Fibroblast of skin of abdomen (primary cell): ENCODE data around the gene CYP1B1.
"Not testable (repeated sequence)": the region's sequence is repeated elsewhere in the genome, so short reads cannot be mapped to it uniquely, and the experiment has no call there.

Source experiments
- DNase-seq: peaks from one replicate; pipeline ENCODE4 v3.0.0-alpha.2; 2013

CYP1B1 gene

DNA sequence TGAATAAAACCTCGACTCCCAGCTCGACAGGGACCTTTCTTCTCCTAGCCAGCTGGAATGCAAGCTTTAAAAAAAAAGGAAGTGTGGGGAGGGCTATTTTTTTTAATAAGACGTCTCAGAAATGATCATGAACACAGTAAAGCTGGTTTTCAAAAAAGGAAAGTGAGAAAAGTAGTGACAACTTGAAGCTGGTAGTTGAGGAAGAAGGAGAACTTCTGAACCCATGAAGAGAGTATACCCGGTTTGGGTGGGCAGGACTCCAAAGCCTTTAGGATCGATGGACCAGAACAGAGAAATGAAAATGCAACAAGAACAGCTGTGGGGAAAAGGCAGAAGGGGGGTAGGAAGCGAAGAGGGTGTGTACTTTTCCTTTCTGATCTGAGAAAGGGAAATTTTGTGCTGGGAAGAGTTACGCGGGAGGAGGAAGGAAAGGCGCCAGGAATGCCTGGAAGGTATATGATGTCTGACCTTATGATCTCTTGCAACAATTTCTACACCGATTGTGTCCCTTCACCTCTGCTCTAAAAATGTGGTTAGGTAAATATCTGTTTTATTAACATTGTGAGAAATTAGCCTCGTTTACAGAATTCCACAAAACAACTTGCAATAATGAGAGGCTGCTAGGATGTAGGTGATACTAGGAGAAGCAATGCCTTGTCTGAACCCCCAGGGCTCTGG lies 22.6 kb upstream of the CYP1B1 start:
- peak; percentile 55 for DNase-seq

DNA sequence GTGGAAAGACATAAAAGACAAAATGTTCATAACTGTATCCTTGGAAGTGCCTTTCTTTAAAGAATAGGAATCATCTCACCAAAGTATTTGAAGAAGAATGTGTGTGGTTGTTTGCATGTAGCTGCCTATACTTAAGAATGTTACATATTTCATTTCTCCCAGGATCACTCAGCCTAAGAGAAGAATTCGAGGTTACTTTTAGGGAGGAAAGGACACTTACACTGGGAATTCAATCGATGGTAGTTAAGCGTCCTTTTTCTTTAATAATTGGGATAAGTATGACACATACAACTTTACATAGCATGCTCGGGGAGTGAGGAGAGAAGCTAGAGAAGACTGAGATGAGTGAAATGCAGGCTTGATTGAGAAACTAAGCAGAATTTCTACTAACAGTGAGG lies 22.0 kb upstream of the CYP1B1 start:
- peak; percentile 86 for DNase-seq

GRCh38 chr2:38097258-38097987 lies 21.5 kb upstream of the CYP1B1 start:
- peak; percentile 69 for DNase-seq

- DNase-seq: peak; percentile 98
Observed at GRCh38 chr2:38095996-38096861, 20.3 kb upstream of the CYP1B1 start.

- DNase-seq: no peak
Observed at GRCh38 chr2:38095079-38095995, 19.4 kb upstream of the CYP1B1 start.

DNA sequence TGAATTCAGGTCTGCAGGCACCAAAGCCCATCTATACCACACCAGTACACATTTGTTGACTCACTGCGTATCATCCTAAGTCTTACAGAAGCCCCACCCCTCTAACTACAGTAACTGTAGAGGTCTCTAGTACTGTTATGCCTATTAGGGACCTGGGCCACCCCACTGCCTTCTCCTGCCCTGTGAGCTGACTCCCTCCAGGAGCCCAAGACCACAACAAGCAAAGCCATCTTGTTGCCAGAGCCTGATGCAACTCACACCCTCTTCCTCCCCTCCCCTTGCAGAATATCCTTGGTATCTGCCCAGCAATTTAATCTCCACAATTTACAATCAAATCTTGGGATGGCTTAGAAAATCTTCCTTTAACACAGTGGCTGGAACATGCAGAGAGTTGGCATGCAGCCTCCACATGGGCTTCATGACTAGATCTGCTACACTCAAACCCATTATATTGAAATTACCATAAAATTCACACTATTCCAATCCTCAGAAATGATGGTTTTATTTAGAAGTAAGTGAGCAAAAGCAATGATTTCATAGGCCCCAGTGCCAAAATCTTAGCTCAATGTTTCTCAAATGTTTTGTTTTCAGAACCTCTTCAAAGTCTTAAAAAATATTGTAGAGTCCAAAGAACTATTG lies 17.7 kb upstream of the CYP1B1 start:
- DNase-seq: peak; percentile 69

DNA sequence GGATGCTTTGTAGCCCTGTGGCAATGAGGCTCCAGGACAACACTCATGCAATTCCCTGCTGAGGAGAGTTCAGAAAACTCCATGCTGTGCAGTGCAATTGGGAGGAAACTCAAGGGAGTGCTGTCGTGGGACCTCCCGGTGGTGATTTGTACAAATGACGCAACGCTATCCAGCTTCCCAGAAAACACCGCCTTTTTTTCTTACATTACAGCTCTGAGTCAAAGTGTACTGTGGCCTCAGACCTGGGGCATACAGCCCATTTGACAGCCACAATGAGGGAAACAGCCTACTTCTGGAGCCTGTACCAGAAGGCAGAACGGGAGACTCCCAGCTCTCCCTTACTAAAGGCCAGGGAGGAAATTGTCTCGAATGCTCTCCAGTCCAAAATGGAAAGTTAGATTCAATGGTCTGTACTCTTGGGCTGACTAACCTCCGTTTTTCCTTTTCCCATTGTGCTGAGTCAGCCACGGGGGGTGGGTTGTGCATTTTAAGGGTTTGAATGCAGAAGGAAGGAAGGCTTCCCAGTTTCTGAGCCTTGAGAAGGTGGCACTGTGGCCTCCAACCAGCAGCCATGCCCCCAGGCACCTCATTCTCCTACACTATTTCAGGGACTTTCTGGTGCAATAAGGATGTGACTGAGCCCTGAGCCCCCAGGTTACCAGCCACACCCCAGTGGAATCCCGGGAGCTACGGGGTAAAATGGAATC lies 16.4 kb upstream of the CYP1B1 start:
- peak; percentile 91 for DNase-seq

DNA sequence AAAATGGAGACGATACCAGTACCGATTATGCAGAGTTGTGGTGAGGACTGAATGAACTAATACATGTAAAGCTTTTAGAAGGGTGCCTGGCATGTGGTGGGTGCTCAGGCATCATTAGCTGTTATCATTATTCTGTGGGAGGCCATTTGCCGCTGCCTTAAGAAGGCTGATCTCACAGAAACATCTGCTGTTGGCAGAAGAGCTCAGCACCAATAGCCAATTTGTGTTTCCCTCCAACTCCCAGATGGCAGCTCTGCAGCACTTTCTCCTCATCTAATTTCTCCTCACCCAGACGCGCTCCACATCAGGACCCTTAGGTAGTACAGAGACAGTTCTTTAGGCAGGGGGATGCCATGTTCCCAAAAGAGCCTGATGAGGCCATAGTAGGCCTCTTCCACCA lies 15.8 kb upstream of the CYP1B1 start:
- no peak for DNase-seq

- DNase-seq: no peak
Observed at GRCh38 chr2:38090928-38091327, 15.0 kb upstream of the CYP1B1 start.

DNA sequence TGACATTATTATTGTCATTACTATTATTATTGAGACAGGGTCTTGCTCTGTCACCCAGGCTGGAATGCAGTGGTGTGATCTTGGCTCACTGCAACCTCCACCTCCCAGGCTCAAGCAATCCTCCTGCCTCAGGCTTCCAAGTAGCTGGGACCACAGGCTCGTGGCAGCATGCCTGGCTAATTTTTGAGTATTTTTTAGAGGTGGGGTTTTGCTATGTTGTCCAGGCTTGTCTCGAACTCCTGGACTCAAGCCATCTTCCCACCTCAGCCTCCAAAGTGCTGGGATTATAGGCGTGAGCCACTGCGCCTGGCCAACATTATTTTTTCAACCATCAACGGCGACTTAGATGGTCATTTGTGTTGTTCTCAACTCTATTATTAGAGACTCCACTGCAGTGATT lies 14.3 kb upstream of the CYP1B1 start:
- DNase-seq: not testable (repeated sequence)

GRCh38 chr2:38085998-38086698 lies 10.2 kb upstream of the CYP1B1 start:
- not testable (repeated sequence) for DNase-seq

- not testable (repeated sequence) for DNase-seq
Observed at GRCh38 chr2:38084556-38084955, 8.6 kb upstream of the CYP1B1 start.

GRCh38 chr2:38082727-38083126 lies 6.8 kb upstream of the CYP1B1 start:
- not testable (repeated sequence) for DNase-seq

DNA sequence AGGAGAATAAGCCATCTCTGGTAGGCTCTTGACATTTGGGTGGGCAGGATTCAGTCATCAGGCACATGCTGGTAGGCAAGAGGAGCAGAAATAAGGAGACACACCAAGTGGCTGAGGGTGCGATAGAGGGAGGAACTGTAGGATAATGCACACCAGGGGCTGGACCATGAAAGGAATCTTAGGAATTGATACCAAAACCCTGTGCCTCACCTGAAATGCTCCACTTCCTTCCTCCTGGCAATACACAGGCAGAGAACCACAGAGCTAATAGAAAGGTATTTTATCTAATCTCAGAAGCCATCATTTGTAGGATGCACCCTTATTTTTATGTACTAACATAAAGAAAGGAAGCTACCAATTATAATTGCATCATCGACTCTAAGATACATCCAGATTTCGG lies 4.4 kb upstream of the CYP1B1 start:
- no peak for DNase-seq

DNA sequence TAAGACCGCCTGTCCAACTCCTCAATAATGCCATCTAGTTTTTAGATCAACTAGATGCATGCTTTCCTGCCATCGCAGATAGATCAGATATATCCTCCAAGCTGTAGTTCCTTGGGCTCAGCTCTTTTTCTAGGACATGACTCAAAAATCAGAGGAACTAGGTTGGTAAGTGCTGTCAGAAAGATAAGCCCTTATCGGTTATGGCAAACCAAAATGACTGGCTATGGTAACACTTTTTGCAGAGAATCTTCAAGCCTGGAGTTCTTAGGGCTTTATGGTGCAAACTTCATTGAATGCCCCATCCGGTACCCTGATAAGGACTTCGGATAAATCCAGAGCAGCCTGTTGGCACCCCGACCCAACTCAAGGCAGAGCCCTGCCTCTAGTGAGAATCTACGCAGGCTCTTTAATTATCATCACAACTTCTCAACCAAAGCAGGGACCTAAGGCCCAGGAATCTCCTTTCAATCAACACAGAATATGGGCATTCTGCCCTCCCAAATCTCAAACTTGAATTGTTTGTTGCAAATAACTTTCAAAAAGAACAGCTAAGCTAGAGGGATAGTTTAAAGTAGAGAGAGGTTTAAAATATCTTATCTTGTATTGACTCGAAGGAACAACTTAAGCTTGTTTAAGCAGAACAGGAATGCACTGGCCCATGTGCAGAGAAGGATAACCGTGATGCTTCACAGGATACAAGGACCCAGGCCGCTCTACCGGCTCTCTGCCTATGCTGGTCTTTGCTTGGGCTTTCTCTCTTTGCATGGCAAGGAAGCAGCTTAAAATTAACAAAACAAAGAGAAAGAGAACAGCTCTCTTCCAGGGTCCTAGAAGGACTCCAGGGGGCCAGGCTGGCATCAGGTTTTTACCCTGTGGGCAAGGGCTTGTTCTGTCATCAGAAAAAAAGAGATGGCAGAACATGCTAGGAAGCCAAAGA lies 3.4 kb upstream of the CYP1B1 start:
- DNase-seq: no peak

DNA sequence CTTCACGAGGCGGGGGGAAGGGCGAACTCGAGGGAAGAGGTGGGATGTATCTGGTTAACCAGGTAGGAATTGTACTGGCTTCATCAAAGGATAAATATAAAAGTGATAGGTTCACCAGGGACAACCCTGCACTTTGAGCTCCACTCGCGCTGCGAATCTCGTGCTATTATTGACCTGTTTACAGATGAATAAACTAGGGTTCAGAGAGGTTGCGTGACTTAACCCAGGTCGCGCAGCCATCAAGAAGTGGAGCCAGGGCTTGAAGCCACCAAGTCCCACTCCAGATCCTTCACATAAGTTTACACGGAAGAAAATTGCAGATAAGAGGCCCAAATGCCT lies 1.4 kb upstream of the CYP1B1 start:
- no peak for DNase-seq

- peak; percentile 94 for DNase-seq
Observed at GRCh38 chr2:38076710-38077430, 919 bp upstream of the CYP1B1 start.

DNA sequence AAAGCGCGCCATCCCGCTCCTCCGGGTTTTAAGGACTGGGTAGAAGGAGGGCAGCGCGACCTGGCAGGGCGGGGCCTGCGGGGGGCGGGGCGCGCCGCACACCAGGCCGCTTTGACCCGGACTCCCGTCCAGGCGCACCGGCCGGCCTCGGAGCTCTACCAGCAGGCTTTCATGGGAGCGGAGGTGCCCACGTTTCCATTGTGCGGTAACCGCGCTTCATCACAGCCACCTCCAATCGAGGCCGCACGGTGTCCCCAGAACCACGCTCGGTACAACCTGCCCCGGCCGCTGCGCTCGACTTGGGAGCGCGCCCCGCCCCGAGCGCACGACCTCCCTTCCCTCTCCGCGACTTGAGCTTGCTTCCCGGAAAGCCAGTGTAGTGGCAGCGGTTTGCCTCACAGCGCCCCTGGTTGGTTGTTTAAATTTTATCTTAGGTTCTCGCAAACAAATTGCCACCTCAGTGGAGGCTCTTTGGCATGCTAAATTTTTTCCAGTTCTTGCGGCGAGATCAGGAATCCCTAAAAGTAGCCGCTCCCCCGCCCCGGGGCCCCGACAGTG lies 280 bp upstream of the CYP1B1 start:
- peak; percentile 84 for DNase-seq
